Fibroblast of skin of scalp (primary cell): ENCODE results near the gene NCOA3. TPM values are rescaled to one million over a fixed set of nuclear protein-coding genes. Genes with fewer than 3 reads are reported as not detected.
"Not testable (repeated sequence)": the region's sequence is repeated elsewhere in the genome, so short reads cannot be mapped to it uniquely, and the experiment has no call there.

Experiments
- DNase-seq: peaks from one replicate; pipeline ENCODE4 v3.0.0-alpha.2; 2013
- polyA plus RNA-seq, 2 experiments: library from polyadenylated mRNA; unstranded; fragments of 120-200 nt; gene quantifications; one replicate each; pipeline ENCODE4 v1.2.1, GENCODE V29; 2013; ENCODE audit not compliant: insufficient read length in 2 of 2

The NCOA3 gene
- polyA plus RNA-seq (2013, experiment 1 of 2; ENCODE audit: insufficient read length), result 19.8 TPM
- 21.7 TPM for polyA plus RNA-seq (2013, experiment 2 of 2; ENCODE audit: insufficient read length)

GRCh38 chr20:47501482-47502270 lies at the start of gene NCOA3:
Gene NCOA3 (plus strand): TSS chr20:47501887. CDS start chr20:47622248, 120,361 bp downstream.
- peak; percentile 98 for DNase-seq

- DNase-seq, result no peak
Observed at GRCh38 chr20:47452736-47453161, 48.9 kb upstream of the NCOA3 start.

GRCh38 chr20:47453167-47453782 lies 48.4 kb upstream of the NCOA3 start:
- peak; percentile 92 for DNase-seq

- no peak for DNase-seq
Observed at GRCh38 chr20:47454298-47455132, 47.2 kb upstream of the NCOA3 start.

- DNase-seq, result no peak
Observed at GRCh38 chr20:47455133-47456040, 46.3 kb upstream of the NCOA3 start.

GRCh38 chr20:47456041-47456537 lies 45.6 kb upstream of the NCOA3 start:
- no peak for DNase-seq

- DNase-seq, result peak; percentile 79
Observed at GRCh38 chr20:47456952-47457724, 44.5 kb upstream of the NCOA3 start.

GRCh38 chr20:47458280-47459050 lies 43.2 kb upstream of the NCOA3 start:
- not testable (repeated sequence) for DNase-seq

- DNase-seq, result no peak
Observed at GRCh38 chr20:47459344-47460073, 42.2 kb upstream of the NCOA3 start.

- DNase-seq, result not testable (repeated sequence)
Observed at GRCh38 chr20:47460761-47461112, 41.0 kb upstream of the NCOA3 start.

- DNase-seq, result no peak
Observed at GRCh38 chr20:47461120-47461685, 40.5 kb upstream of the NCOA3 start.

- not testable (repeated sequence) for DNase-seq
Observed at GRCh38 chr20:47461906-47462305, 39.8 kb upstream of the NCOA3 start.

GRCh38 chr20:47464380-47465101 lies 37.1 kb upstream of the NCOA3 start:
- peak; percentile 99 for DNase-seq

GRCh38 chr20:47465335-47466090 lies 36.2 kb upstream of the NCOA3 start:
- no peak for DNase-seq

- DNase-seq, result peak; percentile 26
Observed at GRCh38 chr20:47466213-47466612, 35.5 kb upstream of the NCOA3 start.

- no peak for DNase-seq
Observed at GRCh38 chr20:47466704-47467459, 34.8 kb upstream of the NCOA3 start.
